GM18526 (cell line): ENCODE data around the gene PLCL2.

ENCODE experiments used
- POLR2A ChIP-seq: IDR thresholded peaks from 3 replicates; pipeline ENCODE4 v1.6.1; 2011; ENCODE audit not compliant: insufficient read length; ENCODE audit errors: extremely low read depth

PLCL2 gene

GRCh38 chr3:16916840-16917239 lies 32.1 kb downstream of the PLCL2 start:
- no peak for TF ChIP-seq POLR2A

GRCh38 chr3:16917256-16917935 lies 32.6 kb downstream of the PLCL2 start:
- no peak for TF ChIP-seq POLR2A

DNA sequence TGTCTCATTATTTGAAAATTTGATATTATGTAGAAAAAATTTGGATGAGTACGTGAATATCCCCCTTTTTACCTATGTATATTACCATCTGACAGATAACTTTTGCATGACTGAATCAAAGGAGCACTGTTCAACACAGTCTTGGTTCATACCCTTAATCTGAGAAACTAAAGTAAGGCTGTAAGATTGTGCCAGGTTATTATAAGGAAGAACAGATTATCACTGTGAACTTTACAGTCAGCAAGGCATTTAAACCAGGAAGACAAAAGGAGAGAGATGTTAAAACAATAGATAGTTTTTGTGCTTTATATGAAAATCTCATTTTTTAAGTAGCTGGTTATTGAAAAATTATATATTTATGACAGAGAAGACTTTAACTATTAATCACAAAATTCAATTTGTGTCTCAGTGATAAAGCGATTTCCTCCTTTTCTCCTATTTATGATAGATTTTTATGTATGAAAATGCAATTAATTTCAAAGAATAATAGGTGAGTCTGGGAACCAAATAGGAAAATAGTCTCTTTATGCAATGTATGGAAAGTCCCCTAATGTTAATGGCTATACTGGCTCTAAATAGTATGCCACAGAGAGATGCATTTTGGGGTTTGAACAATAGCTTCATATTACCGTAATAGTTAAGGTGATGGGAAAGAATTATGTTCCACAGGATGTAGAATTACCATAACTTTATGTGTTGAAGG lies 33.4 kb downstream of the PLCL2 start:
- no peak for TF ChIP-seq POLR2A

GRCh38 chr3:16918683-16919025 lies 33.9 kb downstream of the PLCL2 start:
- no peak for TF ChIP-seq POLR2A

- TF ChIP-seq POLR2A, result no peak
These were observed 38.4 kb downstream of the PLCL2 start for GRCh38 chr3:16923112-16923511.

GRCh38 chr3:16927485-16927884 lies 42.7 kb downstream of the PLCL2 start:
- TF ChIP-seq POLR2A, result no peak

- no peak for TF ChIP-seq POLR2A
These were observed 43.8 kb downstream of the PLCL2 start for GRCh38 chr3:16928386-16929132.

DNA sequence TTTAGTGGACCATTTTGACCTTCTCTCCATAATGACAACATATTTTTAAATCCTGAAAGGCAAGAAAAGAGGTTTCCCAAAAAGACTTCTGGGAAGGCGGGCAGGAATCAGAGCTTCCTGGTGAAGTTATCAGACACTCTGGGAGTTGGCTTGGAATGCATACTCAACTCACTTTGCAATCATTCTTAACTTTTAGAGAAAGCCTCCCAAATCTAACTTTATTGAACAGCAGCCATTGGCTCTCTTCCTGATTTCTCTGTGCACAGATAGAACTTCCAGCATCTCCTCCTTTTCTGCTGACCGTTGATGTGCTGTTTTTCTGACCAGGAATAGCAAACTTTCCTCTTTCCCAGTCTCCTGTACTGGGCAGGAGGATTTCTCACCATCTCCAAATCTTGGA lies 44.6 kb downstream of the PLCL2 start:
- TF ChIP-seq POLR2A, result no peak

GRCh38 chr3:16932877-16933276 lies 48.1 kb downstream of the PLCL2 start:
- TF ChIP-seq POLR2A, result no peak

- TF ChIP-seq POLR2A, result no peak
These were observed 51.0 kb downstream of the PLCL2 start for GRCh38 chr3:16935781-16936180.

DNA sequence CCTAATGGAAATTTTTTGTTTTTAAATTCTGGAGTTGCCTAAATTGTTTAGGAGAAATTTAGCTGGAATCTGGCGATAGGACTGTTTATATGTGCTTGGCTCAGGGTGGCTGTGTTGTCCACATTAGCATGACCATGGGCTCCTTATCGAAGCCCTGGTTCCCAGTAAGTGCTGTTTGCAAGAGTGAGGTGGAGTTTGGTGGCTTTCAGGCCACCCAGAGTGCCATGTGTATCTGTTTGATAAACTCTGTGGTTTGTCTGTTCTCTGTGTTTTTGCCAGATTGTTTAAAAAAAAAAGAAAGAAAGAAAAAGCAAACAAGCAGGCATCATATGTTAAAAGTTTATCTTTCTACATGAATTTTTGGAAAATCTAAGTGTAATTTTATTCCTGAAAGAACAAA lies 51.5 kb downstream of the PLCL2 start:
- TF ChIP-seq POLR2A, result no peak

DNA sequence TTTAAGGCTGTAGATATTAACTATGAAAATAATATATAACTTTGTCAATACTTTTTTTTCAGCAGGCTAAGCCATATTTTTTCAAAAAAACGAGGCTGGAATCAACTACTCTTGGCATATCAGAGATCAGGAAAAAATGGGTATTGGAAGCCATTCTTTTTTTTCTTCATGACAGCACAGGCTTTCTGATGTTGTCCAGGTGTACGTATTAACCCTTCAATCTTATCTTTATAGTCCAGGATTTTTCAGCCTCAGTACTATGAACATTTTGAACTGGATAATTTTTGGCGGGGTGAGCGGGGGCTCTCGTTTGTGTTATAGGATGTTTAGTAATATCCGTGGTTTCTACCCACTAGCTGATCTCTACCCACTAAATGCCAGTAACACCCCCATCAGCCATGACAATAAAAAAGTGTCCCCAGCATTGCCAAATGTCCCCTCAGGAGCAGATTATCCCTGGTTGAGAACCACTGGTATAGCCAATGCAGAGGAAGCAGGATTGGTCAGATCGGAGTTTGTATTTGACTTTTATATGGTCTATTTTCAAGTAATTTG lies 52.0 kb downstream of the PLCL2 start:
- no peak for TF ChIP-seq POLR2A

- TF ChIP-seq POLR2A, result no peak
These were observed 52.6 kb downstream of the PLCL2 start for GRCh38 chr3:16937326-16937845.

DNA sequence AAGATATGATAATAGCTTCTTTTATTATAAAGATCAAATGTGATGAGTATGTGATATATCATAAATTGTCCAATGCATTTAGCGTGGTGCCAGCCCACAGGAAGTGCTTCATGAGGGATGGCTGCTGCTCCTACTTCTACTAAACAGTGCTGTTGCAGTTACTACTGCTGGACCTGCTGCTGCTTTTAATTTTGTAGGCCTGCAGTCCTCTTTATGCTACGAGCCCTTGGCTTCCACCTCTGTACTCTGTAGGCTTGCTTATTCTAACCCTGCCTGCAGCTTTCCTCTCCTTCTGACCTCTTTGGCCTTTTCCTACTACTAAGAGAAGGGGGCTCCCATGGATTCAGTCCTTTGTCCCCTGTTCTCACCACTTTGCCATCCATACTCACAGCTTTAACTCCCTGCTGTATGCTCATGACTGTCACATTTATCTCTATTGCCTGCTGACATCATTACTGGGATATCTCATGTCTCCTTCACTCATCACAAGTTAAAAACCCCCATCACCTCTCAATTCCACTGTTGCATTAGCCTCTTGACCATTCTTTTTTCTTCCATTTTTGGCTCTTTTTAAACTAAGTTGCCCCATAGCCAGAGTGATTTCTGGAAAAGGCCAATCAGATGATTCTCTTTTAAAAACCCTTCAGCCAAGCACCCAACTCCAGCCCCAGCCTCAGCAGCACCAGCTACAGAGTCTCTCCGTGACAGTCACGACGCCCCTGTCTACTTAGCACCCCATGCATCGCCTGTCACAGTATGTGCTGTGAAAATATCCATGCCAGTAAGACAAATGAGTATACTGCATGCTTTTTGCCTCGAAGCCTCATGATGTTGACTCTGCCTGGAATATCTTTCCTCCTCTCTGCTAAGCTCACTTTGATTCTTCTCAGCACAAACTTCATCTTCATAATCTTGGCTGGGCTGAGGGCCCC lies 56.3 kb downstream of the PLCL2 start:
- TF ChIP-seq POLR2A, result no peak

DNA sequence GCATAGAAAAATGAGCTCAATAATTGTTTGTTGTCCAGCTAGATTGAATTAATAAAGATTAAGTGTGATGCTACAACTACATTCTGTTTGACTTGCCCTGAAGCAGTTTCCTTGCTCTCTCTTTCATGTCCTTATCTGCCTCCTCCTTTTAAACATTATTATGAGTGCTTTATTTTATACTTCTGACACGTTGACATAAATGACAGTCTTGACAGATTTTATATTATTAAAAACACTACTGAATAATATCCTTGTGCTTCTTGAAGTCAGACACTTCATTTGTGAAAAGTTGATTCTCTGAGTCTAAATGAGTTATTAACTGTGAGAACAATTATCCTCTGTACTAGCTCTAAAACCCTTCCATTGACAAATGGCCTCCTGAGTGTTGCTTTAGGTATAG lies 58.2 kb downstream of the PLCL2 start:
- no peak for TF ChIP-seq POLR2A

- no peak for TF ChIP-seq POLR2A
These were observed 59.1 kb downstream of the PLCL2 start for GRCh38 chr3:16943857-16944256.
